Lung (tissue), 12 donors: Measurements from ENCODE around the gene CSF1R. TPM values are rescaled to one million over a fixed set of nuclear protein-coding genes. Genes with fewer than 3 reads are reported as not detected.

Experiments used
- ATAC-seq: fragments of 200-7000 bp; cut with Tn5 transposase; one replicate; pipeline ENCODE4 v1.9.1; 2020; ENCODE audit warnings: moderate number of reproducible peaks; ENCODE audit not compliant: insufficient read depth, low FRiP score
- DNase-seq, 3 donors: peaks; one replicate each; pipeline ENCODE4 v3.0.0-alpha.2; 2013 to 2017
- H3K27ac ChIP-seq, 2 donors: one replicate each; pipeline ENCODE4 v1.5.1; 2013; ENCODE audit warnings: mild to moderate bottlenecking in 2 of 2, moderate library complexity in 2 of 2, control low read depth in 1 of 2, inconsistent platforms in 1 of 2, low read depth in 1 of 2, low read length in 1 of 2
- H3K27me3 ChIP-seq, 3 donors: one replicate each; pipeline ENCODE4 v1.5.1; 2013; ENCODE audit warnings: low read length in 2 of 3; ENCODE audit not compliant: control insufficient read depth in 3 of 3, insufficient read depth in 3 of 3
- H3K36me3 ChIP-seq, 4 donors: one replicate each; pipeline ENCODE4 v1.5.1; 2013; ENCODE audit warnings: low read length in 4 of 4, mild to moderate bottlenecking in 1 of 4, moderate library complexity in 1 of 4; ENCODE audit not compliant: control insufficient read depth in 4 of 4, insufficient read depth in 4 of 4
- H3K4me1 ChIP-seq, 5 donors: one replicate each; pipeline ENCODE4 v1.5.1; 2013; ENCODE audit warnings: low read length in 5 of 5, mild to moderate bottlenecking in 2 of 5, moderate library complexity in 1 of 5; ENCODE audit not compliant: control insufficient read depth in 5 of 5, insufficient read depth in 5 of 5
- H3K4me3 ChIP-seq: one replicate; pipeline ENCODE4 v1.5.1; 2013; ENCODE audit warnings: mild to moderate bottlenecking, control low read depth, moderate library complexity
- H3K9ac ChIP-seq, 2 donors: one replicate each; pipeline ENCODE4 v1.5.1; 2013; ENCODE audit warnings: low read length in 2 of 2, control low read depth in 1 of 2; ENCODE audit not compliant: insufficient read depth in 1 of 2
- H3K9me3 ChIP-seq, 4 donors: one replicate each; pipeline ENCODE4 v1.5.1; 2013; ENCODE audit warnings: low read length in 3 of 4, mild to moderate bottlenecking in 1 of 4, moderate library complexity in 1 of 4; ENCODE audit not compliant: control insufficient read depth in 4 of 4, insufficient read depth in 3 of 4
- CTCF ChIP-seq: IDR thresholded peaks from 2 replicates; pipeline ENCODE4 v1.5.1; 2012; ENCODE audit warnings: mild to moderate bottlenecking; ENCODE audit errors: control extremely low read depth, extremely low read depth
- WGBS, 2 donors: extraction: QIAGEN DNeasy Blood & Tissue Kit; methylation state at CpG; one replicate each; pipeline ENCODE4 v1.1.7; 2013; 5-methylcytosine and 5-hydroxymethylcytosine counted together
- polyA plus RNA-seq, 2 donors: library from polyadenylated mRNA; stranded (reverse); fragments of 200-250 nt; gene quantifications; one replicate each; pipeline ENCODE4 v1.2.1, GENCODE V29; 2013
- total RNA-seq, 2 donors: library from RNA; depleted of rRNA in 1 of 2; stranded (reverse); fragments of >200 nt in 1 of 2; gene quantifications; one replicate each; pipeline ENCODE4 v1.2.1, GENCODE V29; 2014 to 2021
- donor health status: control.
- donor health status: control.
- donor health status: Bipolar disorder and iron deficiency.
- donor health status: healthy.
- donor health status: DM: yes; HTN: yes; CAD: no.

Gene CSF1R
- total and polyA plus RNA-seq, 4 donors: 13.0 to 65.0 (median 40.7) TPM

GRCh38 chr5:150053713-150054392, 32.5 kb downstream of the CSF1R start:
- Histone ChIP-seq H3K9ac (no peak overlapping the region), H3K27me3 (no peaks in the 10 kb centered on the region), H3K4me1 (no peaks in the 10 kb centered on the region), H3K27ac (no peak overlapping the region), H3K4me3 (no peak overlapping the region), H3K36me3 (peaks cover 16 to 64% (median 41%) of the 10 kb centered on the region in 4 donors), H3K9me3 (peaks cover 0 to 2% (median 0%) of the 10 kb centered on the region in 4 donors)
- DNase-seq (no peak), ATAC-seq (no peak)
- no peak for TF ChIP-seq CTCF
- 91 to 92% methylated on average over 14 of the region's 14 CpGs for WGBS, 2 donors

GRCh38 chr5:150052956-150053712, 33.2 kb downstream of the CSF1R start:
- no peak for DNase-seq
- no peak overlapping the region for H3K9ac ChIP-seq

GRCh38 chr5:150052226-150052955, 34.0 kb downstream of the CSF1R start:
- Histone ChIP-seq H3K9ac (no peak overlapping the region), H3K9me3 (peaks cover 0 to 4% (median 0%) of the 10 kb centered on the region in 4 donors), H3K27me3 (no peaks in the 10 kb centered on the region), H3K36me3 (peaks cover 16 to 76% (median 50%) of the 10 kb centered on the region in 4 donors), H3K27ac (no peak overlapping the region), H3K4me3 (no peak overlapping the region), H3K4me1 (no peaks in the 10 kb centered on the region)
- no peak for TF ChIP-seq CTCF
- no peak for ATAC-seq
- WGBS, 2 donors: 77 to 95% methylated on average over 5 to 6 of the region's 6 CpGs
- DNase-seq: no peak

More at GRCh38 chr5:150052956-150053712, 33.2 kb downstream of the CSF1R start:
- no peak overlapping the region for H3K27ac ChIP-seq
- 65 to 75% methylated on average over 9 of the region's 9 CpGs for WGBS, 2 donors
- H3K27me3 ChIP-seq: no peaks in the 10 kb centered on the region
- H3K4me1 ChIP-seq: no peaks in the 10 kb centered on the region
- no peak overlapping the region for H3K4me3 ChIP-seq
- ATAC-seq: no peak
- no peak for TF ChIP-seq CTCF
- peaks cover 0 to 2% (median 0%) of the 10 kb centered on the region in 4 donors for H3K9me3 ChIP-seq
- H3K36me3 ChIP-seq: peaks cover 16 to 72% (median 46%) of the 10 kb centered on the region in 4 donors
